ENCODE data around the gene MTA3. TPM values are rescaled to one million over a fixed set of nuclear protein-coding genes. Genes with fewer than 3 reads are reported as not detected.

The MTA3 gene
- total RNA-seq, 1 donor = 34.1 TPM

DNA sequence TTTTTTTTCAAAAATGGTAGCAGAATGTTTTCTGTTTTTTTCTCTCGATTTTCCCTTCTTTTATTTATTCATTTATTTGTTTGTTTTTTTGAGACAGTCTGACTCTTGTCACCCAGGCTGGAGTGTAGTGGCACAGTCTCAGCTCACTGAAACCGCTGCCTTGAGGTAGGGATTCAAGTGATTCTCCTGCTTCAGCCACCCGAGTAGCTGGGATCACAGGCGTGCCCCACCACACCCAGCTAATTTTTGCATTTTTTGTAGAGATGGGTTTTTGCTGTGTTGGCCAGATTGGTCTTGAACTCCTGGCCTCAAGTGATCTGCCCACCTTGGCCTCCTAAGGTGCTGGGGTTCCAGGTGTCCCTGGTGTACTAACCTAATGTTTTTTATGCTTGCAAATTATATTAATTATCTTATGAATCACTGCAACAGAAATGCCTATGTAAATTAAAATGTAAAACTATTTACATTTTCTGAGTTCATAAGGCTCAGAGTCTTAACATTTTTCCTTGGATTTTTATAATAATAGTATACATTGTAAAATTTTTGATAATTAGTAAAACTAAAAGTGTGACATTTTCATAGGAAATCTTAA, 19.2 kb downstream of the MTA3 start:
- no peak for DNase-seq (ENCODE audit: low read depth)
- no peak overlapping the region for H3K4me3 ChIP-seq (ENCODE audit: low read depth, low read length)
- TF ChIP-seq CTCF (IDR thresholded peaks at IDR 0.05; ENCODE audit: insufficient read depth, low read length) = no peak

DNA sequence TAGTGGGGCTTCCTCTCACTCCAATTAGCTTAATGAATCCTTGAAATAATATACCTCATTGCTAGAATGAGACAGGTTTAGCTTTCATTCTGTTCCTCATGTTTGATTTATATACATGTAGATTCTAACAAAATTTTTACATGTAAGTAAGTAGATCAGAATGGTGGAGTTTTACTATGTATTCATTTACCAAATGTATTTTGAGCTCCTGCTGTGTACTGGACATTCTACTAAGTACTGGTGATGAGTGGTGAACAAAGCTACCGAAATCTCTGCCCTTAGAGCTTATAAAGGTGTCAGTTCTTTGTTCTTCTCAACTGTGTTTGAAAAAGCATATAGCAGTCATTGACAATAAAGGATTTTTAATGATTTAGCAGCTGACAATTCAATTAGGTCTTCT, 19.7 kb downstream of the MTA3 start:
- no peak overlapping the region for H3K4me3 ChIP-seq (ENCODE audit: low read depth, low read length)
- DNase-seq (ENCODE audit: low read depth) = no peak
- no peak for TF ChIP-seq CTCF (IDR thresholded peaks at IDR 0.05; ENCODE audit: insufficient read depth, low read length)

DNA sequence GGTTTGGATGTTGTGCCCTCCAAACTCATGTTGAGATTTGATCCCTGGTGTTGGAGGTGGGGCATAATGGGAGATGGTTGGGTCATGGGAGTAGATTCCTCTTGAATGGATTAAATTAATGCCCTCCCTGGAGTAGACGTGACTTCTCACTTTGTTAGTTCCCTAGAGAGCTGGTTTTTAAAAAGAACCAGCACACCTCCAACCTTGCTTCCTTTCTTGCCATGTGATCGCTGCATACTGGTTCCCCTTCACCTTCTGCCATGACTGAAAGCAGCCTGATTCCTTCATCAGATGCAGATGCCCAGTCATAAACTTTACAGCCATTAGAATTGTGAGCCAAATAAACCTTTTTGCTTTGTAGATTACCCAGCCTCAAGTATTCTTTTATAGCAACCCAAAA, 21.7 kb downstream of the MTA3 start:
- no peak for DNase-seq (ENCODE audit: low read depth)
- H3K4me3 ChIP-seq (ENCODE audit: low read depth, low read length) = no peak overlapping the region
- no peak for TF ChIP-seq CTCF (IDR thresholded peaks at IDR 0.05; ENCODE audit: insufficient read depth, low read length)

- TF ChIP-seq CTCF (IDR thresholded peaks at IDR 0.05; ENCODE audit: insufficient read depth, low read length) = no peak
- no peak overlapping the region for H3K4me3 ChIP-seq (ENCODE audit: low read depth, low read length)
Observed at GRCh38 chr2:42593282-42593681, 24.9 kb downstream of the MTA3 start.

GRCh38 chr2:42598656-42599055, 30.2 kb downstream of the MTA3 start:
- no peak overlapping the region for H3K4me3 ChIP-seq (ENCODE audit: low read depth, low read length)
- TF ChIP-seq CTCF (IDR thresholded peaks at IDR 0.05; ENCODE audit: insufficient read depth, low read length) = no peak
- DNase-seq (ENCODE audit: low read depth) = no peak

More at GRCh38 chr2:42593282-42593681, 24.9 kb downstream of the MTA3 start:
- no peak for DNase-seq (ENCODE audit: low read depth)

- TF ChIP-seq CTCF (IDR thresholded peaks at IDR 0.05; ENCODE audit: insufficient read depth, low read length) = no peak
- no peak for DNase-seq (ENCODE audit: low read depth)
- H3K4me3 ChIP-seq (ENCODE audit: low read depth, low read length) = no peak overlapping the region
Observed at GRCh38 chr2:42601076-42601475, 32.6 kb downstream of the MTA3 start.
